Activated naive CD8-positive, alpha-beta T cell treated with anti-CD3 and anti-CD28 coated beads, Interleukin-2, amount 50 U/mL, for 16 hours (primary cell): ENCODE data around the gene PPT2.
"Not testable (repeated sequence)": the region's sequence is repeated elsewhere in the genome, so short reads cannot be mapped to it uniquely, and the experiment has no call there.

Source experiments
- DNase-seq: peaks from one replicate; pipeline ENCODE4 v3.0.0-alpha.2; 2020; ENCODE audit warnings: low read depth, low spot score

Gene PPT2

DNA sequence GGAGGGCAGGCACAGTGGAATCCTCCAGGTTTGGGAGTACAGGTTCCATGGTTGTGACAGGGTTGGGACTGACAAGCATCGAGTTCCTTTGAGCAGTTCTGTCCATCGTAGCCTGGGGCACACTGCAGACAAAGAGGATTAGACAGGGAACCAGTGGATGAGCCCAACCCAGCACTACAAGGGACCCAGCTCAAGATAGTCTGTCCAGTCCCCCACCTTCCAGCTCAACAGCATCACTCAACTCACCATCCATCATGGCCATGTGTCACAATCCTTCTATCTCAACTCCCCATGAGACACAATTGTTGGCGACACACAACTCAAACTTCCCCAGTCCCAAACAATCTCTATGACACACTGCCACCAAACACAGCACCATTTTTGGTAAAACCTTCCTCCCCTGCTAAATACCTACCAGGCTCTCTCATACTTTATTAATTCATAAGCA lies 50.4 kb downstream of the PPT2 start:
- DNase-seq = no peak

DNA sequence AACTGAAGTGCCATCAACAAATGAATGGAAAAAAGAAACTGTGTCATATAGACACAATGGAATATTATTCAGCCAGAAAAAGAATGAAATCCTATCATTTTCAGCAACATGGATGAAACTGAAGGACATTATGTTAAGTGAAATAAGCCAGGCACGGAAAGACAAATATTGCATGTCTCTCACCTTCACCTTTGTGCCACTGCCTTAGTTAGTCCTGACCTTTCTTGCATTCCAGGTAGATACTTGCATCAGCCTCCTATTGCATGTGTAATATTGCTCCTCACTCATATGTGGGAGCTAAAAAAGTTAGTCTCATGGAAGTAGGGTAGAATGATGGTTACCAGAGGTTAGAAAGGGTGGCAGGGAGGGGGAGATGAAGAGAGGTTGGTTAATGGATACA lies 55.1 kb downstream of the PPT2 start:
- no peak for DNase-seq

DNA sequence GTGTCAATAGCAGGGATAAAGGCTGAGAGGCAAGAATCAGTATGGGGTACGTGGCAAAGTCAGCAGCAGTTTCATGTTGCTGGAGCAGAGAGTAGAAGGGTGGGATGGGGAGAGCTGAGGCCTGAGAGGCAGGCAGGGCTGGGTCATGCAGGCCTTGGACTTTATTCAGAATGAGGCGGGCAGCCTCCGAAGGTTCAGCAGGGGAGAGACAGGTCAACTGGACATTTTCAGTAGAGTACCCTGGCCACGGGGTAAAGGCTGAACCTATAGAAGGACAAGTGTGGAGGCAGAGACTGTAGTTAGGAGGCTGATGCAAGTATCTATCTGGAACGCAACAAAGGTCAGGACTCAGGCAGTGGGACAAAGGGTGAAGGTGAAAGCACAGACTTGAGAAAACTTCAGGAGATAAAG lies 56.3 kb downstream of the PPT2 start:
- no peak for DNase-seq

DNA sequence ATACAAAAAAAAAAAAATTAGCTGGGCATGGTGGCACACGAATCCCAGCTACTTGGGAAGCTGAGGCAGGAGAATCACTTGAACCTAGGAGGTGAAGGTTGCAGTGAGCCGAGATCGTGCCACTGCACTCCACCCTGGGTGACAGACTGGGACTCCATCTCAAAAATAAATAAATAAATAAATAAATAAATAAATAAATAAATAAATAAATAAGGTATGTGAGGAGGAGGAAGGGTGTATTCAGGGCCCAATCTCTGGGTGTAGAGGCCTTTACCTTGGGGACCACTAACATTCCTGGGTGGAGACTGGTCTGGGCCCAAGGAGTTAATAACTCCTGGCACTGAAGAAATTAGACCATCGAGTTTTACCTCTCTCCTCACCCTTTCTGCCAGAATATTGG lies 57.5 kb downstream of the PPT2 start:
- not testable (repeated sequence) for DNase-seq

DNA sequence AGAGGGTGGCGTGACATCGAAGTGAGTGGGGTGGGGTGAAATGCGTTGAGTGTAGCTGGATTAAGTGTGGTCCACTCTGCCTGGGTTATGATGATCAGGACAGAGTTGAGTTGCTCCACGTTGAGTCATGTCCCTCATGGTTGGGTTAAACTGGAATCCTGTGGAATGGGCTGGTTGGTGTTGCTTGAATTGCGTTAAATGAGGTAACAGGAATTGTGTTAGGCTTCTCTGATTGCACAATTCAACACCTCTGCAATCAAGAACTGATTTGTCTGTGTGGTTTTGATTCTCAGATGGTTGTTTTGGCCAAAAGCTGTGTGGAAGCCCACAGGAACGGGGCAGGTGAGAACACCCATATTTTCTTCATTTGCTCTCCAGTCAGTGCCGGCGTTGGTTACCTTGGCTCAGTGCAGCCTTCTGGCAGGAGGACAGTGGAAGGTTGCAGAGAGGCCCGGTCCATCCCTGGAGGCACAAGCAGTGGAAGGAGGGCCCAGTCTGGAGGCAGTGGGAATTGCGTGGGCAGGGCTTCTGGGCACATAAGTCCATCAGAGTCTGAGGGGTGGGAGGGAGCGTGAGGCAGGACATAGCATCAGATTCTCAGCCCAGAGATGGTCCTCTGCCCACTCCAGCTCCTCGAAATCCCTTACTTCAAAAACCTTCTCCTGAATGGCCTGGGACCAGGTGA lies 58.3 kb downstream of the PPT2 start:
- DNase-seq = no peak
